T-helper 17 cell (primary cell): Measurements from ENCODE around the gene BRSK1. TPM values are rescaled to one million over a fixed set of nuclear protein-coding genes. Genes with fewer than 3 reads are reported as not detected.

ENCODE experiments used
- ATAC-seq: fragments of 150-1000 bp; cut with Tn5 transposase; 2 replicates; pipeline ENCODE4 v1.10.0; 2021; ENCODE audit warnings: mild to moderate bottlenecking, moderate library complexity
- DNase-seq, 3 donors: peaks; one replicate each; pipeline versions ENCODE4 v3.0.0 to v3.0.0-alpha.2; 2020 to 2021
- H3K9me3 ChIP-seq: one replicate; pipeline ENCODE4 v1.7.0; 2013; ENCODE audit warnings: low read length, mild to moderate bottlenecking; ENCODE audit not compliant: control insufficient read depth, poor library complexity, severe bottlenecking
- H3K27ac Mint-ChIP-seq: one replicate; pipeline ENCODE4 v1.8.0; 2022; ENCODE audit warnings: mild to moderate bottlenecking, moderate library complexity, mixed read lengths
- H3K27me3 Mint-ChIP-seq: one replicate; pipeline ENCODE4 v1.8.0; 2022; ENCODE audit warnings: mixed read lengths
- H3K36me3 Mint-ChIP-seq: one replicate; pipeline ENCODE4 v1.8.0; 2022; ENCODE audit warnings: low read depth, mixed read lengths
- H3K4me1 Mint-ChIP-seq: one replicate; pipeline ENCODE4 v1.8.0; 2022; ENCODE audit warnings: mild to moderate bottlenecking, mixed read lengths
- H3K4me3 Mint-ChIP-seq: one replicate; pipeline ENCODE4 v1.8.0; 2022; ENCODE audit warnings: mild to moderate bottlenecking, moderate library complexity, mixed read lengths
- total RNA-seq, 4 donors: library from RNA in 2 of 4; stranded (reverse) in 2 of 4; gene quantifications; one replicate each; pipeline ENCODE4 v1.2.3 and lab custom pipeline; 2022 to 2026

BRSK1 gene
- total RNA-seq, 2 donors from 2014 or later, result 3.0 to 7.4 TPM

DNA sequence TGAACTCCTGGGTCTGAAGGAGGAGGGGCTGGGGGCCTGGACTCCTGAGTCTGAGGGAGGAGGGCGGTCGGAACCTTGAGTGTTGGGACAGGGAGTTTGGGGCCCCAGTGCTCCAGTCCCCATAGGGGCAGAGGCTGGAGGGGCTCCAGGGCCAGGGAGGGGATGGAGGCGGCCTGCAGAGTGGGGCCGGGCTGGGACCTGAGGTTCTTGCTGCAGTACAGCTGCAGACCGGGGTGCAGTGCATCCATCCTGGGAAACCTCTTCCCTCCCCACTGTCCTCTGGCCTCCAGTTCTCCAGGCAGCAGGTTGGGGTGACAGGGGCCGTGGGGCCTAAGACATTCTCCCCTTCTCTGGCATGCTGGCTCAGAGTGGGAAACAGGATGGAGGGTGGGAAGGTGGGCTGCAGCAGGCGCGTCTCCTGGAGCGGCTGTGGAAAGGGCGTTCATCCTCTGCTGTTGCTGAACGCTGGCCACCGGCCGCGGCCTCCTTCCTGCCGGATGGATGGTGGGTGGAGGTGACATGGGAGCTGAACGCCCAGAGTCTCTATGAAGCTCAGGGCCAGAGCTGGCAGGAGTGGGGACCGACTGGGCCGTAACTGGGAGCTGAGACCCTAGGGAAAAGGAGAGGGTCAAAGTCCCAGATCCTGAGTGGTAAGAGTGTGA, 1.6 kb downstream of the BRSK1 start:
- no peaks in the 10 kb centered on the region for H3K27me3 Mint-ChIP-seq
- H3K4me3 Mint-ChIP-seq, result peak overlapping the region; percentile 63
- H3K4me1 Mint-ChIP-seq, result peaks cover 15% of the 10 kb centered on the region
- no peaks in the 10 kb centered on the region for H3K9me3 ChIP-seq
- DNase-seq (no peak), ATAC-seq (no peak)
- peak overlapping the region; percentile 51 for H3K27ac Mint-ChIP-seq
- no peaks in the 10 kb centered on the region for H3K36me3 Mint-ChIP-seq

DNA sequence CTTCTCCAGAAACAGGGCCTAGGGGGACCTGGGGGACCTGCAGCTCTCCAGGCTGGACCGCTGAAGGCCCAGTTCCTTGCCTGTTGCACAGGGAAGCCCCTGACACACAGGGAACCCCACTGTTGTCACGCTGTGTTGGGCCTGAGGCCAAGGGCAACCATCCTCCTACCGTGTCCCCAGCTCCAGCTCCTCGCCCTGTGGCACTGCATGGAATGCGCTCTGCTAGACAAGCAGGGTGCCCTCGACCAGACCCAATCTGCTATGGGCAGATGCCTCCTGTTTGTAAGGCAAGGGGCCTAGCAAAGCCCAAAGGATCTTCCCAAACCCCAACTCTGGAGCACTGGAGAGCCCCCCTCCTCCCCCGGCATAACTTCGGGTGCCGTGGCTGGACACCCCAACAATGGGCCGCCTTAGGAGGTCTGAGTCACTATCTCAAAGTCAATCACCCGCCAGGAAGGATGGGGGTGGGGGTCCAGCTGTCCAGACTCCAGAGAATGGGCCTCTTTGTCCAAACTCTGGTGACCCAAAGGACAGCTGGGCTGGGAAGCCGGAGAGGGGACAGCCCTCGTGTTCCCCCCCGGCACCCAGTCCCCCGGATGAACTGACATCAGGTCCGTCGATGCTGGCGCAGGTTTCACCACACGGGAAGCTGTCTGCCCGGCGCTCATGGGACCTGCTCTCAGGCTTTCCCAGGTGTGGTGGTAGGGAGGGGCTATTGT, 3.7 kb downstream of the BRSK1 start:
- H3K4me1 Mint-ChIP-seq, result peaks cover 11% of the 10 kb centered on the region
- DNase-seq, result no peak
- no peak for ATAC-seq
- no peaks in the 10 kb centered on the region for H3K36me3 Mint-ChIP-seq
- H3K27ac Mint-ChIP-seq, result no peak overlapping the region
- no peaks in the 10 kb centered on the region for H3K9me3 ChIP-seq
- H3K27me3 Mint-ChIP-seq, result no peaks in the 10 kb centered on the region
- H3K4me3 Mint-ChIP-seq, result no peak overlapping the region

DNA sequence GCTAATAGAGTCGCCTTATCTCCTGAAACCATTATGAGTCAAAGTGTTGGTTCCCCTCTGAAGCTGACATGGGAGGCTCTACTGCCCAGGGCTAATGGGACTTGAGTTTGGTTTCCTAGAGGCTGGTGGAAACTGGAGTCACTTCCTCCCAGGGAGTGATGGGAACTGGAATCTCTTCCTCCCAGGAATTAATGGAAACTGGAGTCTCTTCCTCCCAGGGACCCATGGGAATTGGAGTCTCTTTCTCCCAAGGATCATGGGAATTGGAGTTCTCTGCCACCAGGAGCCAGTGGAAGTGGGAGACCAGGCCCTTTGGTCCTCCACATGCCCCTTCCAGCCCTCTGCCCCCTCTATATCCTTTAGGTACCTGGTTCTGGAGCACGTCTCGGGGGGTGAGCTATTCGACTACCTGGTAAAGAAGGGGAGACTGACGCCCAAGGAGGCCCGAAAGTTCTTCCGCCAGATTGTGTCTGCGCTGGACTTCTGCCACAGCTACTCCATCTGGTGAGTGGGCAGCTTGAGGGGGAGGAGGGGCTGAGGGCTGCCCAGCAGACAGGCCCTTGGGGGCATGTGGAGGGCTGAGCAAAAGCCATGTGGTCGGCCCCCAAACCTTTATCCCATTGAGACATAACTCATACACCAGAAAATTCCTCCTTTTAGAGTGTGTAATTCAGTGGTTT, 5.5 kb downstream of the BRSK1 start:
- no peaks in the 10 kb centered on the region for H3K9me3 ChIP-seq
- DNase-seq (no peak), ATAC-seq (no peak)
- Mint-ChIP-seq H3K36me3 (no peaks in the 10 kb centered on the region), H3K27ac (no peak overlapping the region), H3K27me3 (no peaks in the 10 kb centered on the region), H3K4me3 (no peak overlapping the region), H3K4me1 (peaks cover 4% of the 10 kb centered on the region)

DNA sequence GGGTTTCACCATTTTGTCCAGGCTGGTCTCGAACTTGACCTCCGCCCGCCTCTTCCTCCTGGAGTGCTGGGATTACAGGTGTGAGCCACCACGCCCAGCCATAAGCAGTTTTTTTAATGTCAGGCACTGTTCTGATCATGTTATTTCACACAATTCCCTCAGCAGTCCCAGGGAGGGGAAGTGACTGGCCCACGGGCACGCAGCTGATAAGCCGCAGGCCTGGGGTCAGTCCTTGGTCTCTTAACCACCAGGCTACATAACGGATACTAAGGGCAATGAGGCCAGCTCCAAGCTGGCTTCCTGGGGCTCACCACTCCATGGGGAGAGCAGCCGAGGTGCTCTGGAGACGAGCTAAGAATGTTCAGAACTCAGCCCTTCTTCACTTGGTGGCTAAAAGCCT, 13.5 kb downstream of the BRSK1 start:
- no peaks in the 10 kb centered on the region for H3K27me3 Mint-ChIP-seq
- H3K36me3 Mint-ChIP-seq, result no peaks in the 10 kb centered on the region
- H3K4me3 Mint-ChIP-seq, result no peak overlapping the region
- H3K4me1 Mint-ChIP-seq, result peaks cover 6% of the 10 kb centered on the region
- DNase-seq, result no peak
- no peaks in the 10 kb centered on the region for H3K9me3 ChIP-seq
- no peak for ATAC-seq
- no peak overlapping the region for H3K27ac Mint-ChIP-seq

DNA sequence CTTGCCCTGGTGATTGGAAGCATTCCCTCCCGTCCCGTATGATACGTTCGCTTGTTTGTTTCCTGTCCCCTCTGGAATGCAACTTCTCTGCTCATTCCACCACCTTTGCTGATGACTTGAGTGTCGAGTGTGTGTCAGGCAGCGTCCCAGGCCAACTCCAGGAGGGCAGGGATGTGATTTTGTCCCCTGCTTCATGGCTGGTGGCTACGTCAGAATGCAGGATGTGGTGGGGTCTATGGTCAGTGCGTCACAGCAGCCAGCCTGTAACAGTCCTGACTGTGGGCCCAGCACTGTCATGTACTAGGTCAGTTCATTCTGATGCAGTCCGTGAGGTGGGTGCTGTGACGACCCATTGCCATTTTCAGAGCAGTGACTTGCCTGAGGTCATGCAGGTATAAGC, 16.2 kb downstream of the BRSK1 start:
- peaks cover 6% of the 10 kb centered on the region for H3K4me1 Mint-ChIP-seq
- H3K27ac Mint-ChIP-seq, result no peak overlapping the region
- H3K4me3 Mint-ChIP-seq, result no peak overlapping the region
- H3K9me3 ChIP-seq, result no peaks in the 10 kb centered on the region
- no peaks in the 10 kb centered on the region for H3K27me3 Mint-ChIP-seq
- H3K36me3 Mint-ChIP-seq, result no peaks in the 10 kb centered on the region
- DNase-seq (no peak), ATAC-seq (no peak)

DNA sequence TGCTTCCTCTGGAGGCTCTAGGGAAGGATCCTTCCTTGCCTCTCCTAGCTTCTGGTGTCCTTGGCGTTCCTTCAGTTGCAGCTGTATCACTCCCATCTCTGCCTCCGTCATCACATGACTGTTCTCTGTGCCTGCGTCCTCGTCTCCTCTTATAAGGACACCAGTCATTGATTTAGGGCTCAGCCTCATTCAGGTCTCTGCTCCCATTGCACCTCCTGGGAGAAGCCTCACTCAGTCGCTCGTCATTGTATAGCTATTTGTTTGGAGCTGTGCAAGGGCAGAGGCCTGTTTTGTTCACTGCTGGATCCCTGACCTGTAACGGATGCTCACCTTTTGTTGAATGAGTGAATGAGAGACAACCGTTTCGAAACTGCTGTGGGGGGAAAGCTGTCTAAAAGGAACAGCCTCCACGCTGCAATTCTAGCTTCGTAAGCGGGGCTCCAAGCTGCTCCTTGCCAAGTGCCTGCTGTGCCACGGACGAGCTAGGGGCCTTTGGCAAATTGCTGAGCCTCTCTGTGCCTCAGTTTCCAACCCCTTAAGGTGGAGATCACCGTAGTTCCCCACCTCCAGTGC, 17.2 kb downstream of the BRSK1 start:
- Mint-ChIP-seq H3K4me1 (peaks cover 8% of the 10 kb centered on the region), H3K36me3 (no peaks in the 10 kb centered on the region), H3K4me3 (no peak overlapping the region), H3K27me3 (no peaks in the 10 kb centered on the region), H3K27ac (peak overlapping the region; percentile 68)
- ATAC-seq (no peak), DNase-seq (no peak)
- no peaks in the 10 kb centered on the region for H3K9me3 ChIP-seq

DNA sequence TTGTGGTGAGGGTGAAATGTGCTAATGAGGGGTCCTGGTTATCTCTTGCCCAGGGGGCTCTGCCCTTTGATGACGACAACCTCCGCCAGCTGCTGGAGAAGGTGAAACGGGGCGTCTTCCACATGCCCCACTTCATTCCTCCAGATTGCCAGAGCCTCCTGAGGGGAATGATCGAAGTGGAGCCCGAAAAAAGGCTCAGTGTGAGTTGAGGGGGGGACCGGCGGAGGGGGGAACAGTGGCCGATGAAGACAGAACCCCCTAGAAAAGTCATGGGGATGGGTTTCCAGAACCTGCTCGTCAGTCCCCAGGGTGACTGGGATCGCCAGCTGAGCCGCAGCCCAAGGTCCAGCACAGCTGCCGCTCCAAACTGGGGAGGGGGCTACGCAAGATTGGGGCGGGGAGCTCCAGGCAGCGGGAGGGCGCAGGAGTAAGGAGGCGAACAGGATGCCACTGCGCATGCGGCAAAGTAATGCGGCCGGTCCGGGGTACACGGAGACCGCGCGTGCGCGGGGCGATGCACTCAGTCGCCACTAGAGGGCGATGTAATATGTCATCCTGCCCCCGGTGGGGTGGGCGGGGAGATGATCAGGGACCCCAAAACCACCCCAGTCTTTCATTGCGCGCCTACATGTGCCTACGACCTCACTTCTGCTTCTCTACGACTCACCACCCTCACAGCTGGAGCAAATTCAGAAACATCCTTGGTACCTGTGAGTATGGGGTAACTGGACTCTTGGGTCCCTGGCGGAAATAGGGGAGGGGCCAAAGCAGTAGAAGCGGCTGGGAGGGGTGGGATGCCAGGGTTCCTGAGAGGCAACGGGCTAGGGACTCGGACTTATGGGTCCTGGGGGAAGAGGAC, 17.9 kb downstream of the BRSK1 start:
- H3K4me3 Mint-ChIP-seq, result peak overlapping the region; percentile 87
- DNase-seq, result peak; percentile 85 to 95 (median 86)
- H3K27me3 Mint-ChIP-seq, result no peaks in the 10 kb centered on the region
- H3K27ac Mint-ChIP-seq, result peak overlapping the region; percentile 68
- no peaks in the 10 kb centered on the region for H3K9me3 ChIP-seq
- ATAC-seq, result peak; percentile 93
- H3K36me3 Mint-ChIP-seq, result no peaks in the 10 kb centered on the region
- peaks cover 8% of the 10 kb centered on the region for H3K4me1 Mint-ChIP-seq

DNA sequence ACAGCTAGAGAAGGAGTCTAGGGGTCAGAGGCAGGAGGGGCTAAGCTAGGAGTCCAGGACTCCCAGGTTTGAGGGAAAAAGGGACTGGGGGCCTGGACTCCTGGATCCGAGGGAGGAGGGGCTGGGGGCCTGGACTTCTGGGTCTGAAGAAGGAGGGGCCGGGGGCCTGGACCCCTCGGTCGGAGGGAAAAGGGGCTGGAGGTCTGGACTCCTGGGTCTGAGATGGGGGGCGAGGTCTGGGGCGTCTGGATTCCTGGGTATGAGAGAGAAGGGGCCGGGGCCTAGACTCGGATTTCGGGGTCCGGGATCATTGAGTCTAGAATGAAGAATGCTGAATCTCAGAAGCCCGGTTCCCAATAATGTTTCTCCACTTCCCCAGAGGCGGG, 18.5 kb downstream of the BRSK1 start:
- H3K27ac Mint-ChIP-seq, result peak overlapping the region; percentile 68
- H3K27me3 Mint-ChIP-seq, result no peaks in the 10 kb centered on the region
- no peaks in the 10 kb centered on the region for H3K9me3 ChIP-seq
- H3K4me1 Mint-ChIP-seq, result peaks cover 8% of the 10 kb centered on the region
- H3K4me3 Mint-ChIP-seq, result peak overlapping the region; percentile 87
- ATAC-seq (no peak), DNase-seq (no peak)
- no peaks in the 10 kb centered on the region for H3K36me3 Mint-ChIP-seq

DNA sequence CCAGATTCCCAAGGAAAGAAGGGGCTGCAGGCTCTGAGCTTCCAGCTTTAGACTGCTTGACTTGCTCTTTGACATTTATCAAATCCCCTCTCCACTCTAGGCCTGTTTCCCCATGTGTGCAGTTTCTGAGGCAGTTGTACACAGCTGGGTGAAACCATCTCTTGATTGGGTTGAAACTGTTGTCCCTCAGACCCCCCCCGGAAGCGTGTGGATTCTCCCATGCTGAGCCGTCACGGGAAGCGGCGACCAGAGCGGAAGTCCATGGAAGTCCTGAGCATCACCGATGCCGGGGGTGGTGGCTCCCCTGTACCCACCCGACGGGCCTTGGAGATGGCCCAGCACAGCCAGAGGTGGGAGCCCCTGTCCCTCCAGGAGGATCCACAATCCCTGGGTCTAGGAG, 19.7 kb downstream of the BRSK1 start:
- H3K27me3 Mint-ChIP-seq, result no peaks in the 10 kb centered on the region
- H3K4me3 Mint-ChIP-seq, result no peak overlapping the region
- H3K27ac Mint-ChIP-seq, result no peak overlapping the region
- no peak for DNase-seq
- no peak for ATAC-seq
- peaks cover 8% of the 10 kb centered on the region for H3K4me1 Mint-ChIP-seq
- no peaks in the 10 kb centered on the region for H3K9me3 ChIP-seq
- H3K36me3 Mint-ChIP-seq, result no peaks in the 10 kb centered on the region

DNA sequence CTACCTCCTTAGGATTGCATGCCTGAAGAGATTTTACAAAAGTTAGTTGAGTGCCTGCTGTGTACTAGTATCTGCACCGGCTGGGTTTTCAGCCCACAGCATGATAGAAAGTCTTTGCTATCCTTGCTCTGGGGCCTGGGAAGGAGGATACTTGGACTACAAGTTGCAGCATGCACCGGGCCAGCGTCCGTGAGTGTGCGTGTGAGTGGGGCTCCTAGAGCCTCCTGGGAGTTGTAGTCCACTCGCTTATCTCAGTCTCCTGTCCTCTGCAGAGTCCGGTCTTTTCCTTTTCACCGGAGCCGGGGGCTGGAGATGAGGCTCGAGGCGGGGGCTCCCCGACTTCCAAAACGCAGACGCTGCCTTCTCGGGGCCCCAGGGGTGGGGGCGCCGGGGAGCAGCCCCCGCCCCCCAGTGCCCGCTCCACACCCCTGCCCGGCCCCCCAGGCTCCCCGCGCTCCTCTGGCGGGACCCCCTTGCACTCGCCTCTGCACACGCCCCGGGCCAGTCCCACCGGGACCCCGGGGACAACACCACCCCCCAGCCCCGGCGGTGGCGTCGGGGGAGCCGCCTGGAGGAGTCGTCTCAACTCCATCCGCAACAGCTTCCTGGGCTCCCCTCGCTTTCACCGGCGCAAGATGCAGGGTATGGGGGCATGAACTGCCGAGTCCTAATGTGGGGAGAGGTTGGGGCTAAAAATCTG, 20.6 kb downstream of the BRSK1 start:
- H3K36me3 Mint-ChIP-seq, result no peaks in the 10 kb centered on the region

DNA sequence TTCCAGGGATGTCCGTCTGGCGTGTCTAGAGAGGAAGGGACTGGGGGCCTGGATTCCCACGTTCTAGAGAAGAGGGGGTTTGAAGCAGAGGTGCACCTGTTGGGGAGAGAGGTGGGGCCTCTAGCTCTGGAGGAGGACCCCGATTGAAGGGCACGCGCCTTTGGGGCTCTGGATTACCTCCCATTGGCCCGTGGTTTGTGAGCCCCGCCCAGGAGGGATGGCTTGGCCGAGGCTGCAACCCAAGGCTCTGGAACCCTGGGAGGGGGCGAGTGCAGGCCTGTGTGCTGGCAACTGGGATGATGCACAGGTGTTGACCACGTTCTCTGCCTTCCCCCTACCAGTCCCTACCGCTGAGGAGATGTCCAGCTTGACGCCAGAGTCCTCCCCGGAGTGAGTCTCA, 21.2 kb downstream of the BRSK1 start:
- H3K4me1 Mint-ChIP-seq, result peaks cover 8% of the 10 kb centered on the region
- ATAC-seq (no peak), DNase-seq (no peak)
- H3K36me3 Mint-ChIP-seq, result no peaks in the 10 kb centered on the region
- H3K27me3 Mint-ChIP-seq, result no peaks in the 10 kb centered on the region
- H3K9me3 ChIP-seq, result no peaks in the 10 kb centered on the region
- H3K4me3 Mint-ChIP-seq, result no peak overlapping the region
- H3K27ac Mint-ChIP-seq, result no peak overlapping the region

More for the DNA sequence above, 20.6 kb downstream of the BRSK1 start:
- DNase-seq, result no peak
- Mint-ChIP-seq H3K27ac (no peak overlapping the region), H3K4me3 (no peak overlapping the region), H3K27me3 (no peaks in the 10 kb centered on the region), H3K4me1 (peaks cover 8% of the 10 kb centered on the region)
- ATAC-seq, result no peak
- no peaks in the 10 kb centered on the region for H3K9me3 ChIP-seq

DNA sequence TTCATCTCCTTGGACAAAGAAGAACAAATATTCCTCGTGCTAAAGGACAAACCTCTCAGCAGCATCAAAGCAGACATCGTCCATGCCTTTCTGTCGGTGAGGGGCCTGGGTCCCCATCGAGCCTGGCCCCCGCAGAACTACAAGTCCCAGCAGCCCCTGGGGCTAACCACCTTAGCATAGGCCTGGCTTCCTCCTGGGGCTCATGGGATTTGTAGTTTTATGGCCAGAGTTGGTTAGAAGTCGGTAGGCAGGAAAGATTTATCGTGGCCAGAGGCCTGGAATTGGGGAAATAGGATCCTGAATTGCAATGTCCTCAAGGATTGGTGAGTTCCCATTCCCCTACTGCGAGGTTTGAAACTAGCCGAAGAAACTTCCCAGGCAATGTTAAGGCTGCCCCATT, 21.7 kb downstream of the BRSK1 start:
- ATAC-seq (peak; percentile 74), DNase-seq (peak; percentile 29 to 31 (median 29))
- Mint-ChIP-seq H3K27ac (no peak overlapping the region), H3K4me3 (no peak overlapping the region), H3K36me3 (no peaks in the 10 kb centered on the region), H3K27me3 (no peaks in the 10 kb centered on the region), H3K4me1 (peaks cover 8% of the 10 kb centered on the region)
- no peaks in the 10 kb centered on the region for H3K9me3 ChIP-seq
